ENCODE data around the gene PLIN3.
A peak's percentile ranks its signal among the peaks of the same experiment; 100 is the strongest.

Gene PLIN3

DNA sequence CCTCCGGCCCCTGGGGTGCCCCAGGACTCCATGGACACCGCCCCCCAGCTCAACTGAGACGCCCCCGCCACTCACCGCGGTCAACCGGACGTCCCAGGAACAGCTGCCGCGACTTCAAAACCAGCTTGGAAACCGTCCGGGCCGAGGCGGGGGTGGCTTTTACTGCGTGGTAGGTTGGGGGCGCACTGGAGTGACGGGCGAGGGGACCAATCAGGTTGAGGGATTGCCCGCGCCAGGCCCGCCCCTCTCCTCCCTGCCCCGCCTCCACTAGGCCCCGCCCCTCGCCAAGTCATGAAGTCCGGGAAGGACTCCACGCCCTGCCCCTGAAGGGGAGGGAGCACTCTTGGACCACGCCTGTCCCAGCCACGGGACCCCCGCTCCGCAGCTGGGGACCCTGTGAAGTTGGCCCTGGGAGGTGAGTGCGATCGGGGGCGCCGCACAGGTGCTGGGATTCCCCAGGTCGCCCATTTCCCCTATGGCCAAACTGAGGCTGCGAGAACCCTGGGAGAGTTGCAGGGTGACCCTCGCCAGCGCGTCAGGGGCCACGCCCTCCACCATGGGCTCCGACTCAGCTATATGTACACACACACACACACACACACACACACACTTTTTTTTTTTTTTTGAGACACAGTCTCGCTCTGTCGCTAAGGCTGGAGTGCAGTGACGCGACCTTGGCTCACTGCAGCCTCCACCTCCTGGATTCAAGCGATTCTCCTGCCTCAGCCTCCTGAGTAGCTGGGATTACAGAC is at the start of gene PLIN3:
TSS of gene PLIN3 (minus strand) at position 134 of the 752 bp plus-strand sequence. CDS start 6,273 bp downstream, outside the sequence.
- Mint-ChIP-seq H3K27ac (peak within 1 kb of the TSS; percentile 88), H3K4me3 (peak within 1 kb of the TSS; percentile 80)

DNA sequence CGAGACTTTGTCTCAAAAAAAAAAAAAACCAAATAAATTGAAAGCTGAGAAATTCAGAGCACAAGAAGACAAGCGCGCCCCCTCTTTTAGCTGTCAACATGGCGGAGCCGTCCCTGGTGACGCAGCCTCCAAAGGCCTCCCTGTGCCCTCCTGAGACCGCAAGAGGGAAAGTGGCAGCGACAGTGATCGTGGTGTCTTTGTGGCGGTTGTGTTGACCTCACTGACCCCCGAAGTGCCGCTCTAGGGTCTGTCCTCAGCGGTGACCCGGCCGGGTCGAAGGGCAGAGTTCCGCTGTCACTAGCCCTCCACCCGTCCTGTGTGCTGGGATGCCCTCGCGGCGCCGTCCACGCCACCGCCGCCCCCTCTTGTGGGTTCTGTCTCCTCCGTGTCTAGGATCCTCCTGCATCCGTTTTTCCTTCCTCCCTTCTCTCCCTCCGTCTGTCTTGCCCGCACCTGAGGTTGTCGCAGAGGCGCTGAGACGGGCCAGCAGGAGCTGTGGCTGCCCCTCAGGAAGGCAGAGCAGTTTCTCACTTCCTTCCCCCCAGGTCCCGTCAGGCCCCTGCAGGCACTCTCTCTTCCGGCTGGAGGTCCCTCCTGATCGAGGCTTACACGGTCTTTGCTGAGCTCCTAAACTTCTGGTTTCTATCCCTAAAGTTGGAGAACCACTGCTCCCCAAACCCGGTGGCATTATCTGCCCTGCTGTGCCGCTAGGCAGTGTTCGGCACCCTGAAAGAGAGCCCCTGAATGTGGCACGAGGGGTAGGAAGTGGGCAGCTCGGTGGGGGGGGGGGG is 49.0 kb upstream of the PLIN3 start:
- H3K4me3 Mint-ChIP-seq, result peak overlapping the region; percentile 89
- H3K27ac Mint-ChIP-seq, result peak overlapping the region; percentile 94
- H3K27me3 Mint-ChIP-seq, result no peaks in the 10 kb centered on the region
- peaks cover 59% of the 10 kb centered on the region for H3K4me1 Mint-ChIP-seq (ENCODE audit: low read depth)
- peak; percentile 64 for DNase-seq
- no peaks in the 10 kb centered on the region for H3K9me3 Mint-ChIP-seq
- H3K36me3 Mint-ChIP-seq (ENCODE audit: low read depth), result peaks cover 92% of the 10 kb centered on the region

More for the DNA sequence above, at the start of gene PLIN3:
- H3K27me3 Mint-ChIP-seq, result peaks cover 3% of the 10 kb centered on the region
- peaks cover 27% of the 10 kb centered on the region for H3K4me1 Mint-ChIP-seq (ENCODE audit: low read depth)
- H3K9me3 Mint-ChIP-seq, result no peaks in the 10 kb centered on the region
- peak; percentile 97 for DNase-seq
- no peaks in the 10 kb centered on the region for H3K36me3 Mint-ChIP-seq (ENCODE audit: low read depth)

DNA sequence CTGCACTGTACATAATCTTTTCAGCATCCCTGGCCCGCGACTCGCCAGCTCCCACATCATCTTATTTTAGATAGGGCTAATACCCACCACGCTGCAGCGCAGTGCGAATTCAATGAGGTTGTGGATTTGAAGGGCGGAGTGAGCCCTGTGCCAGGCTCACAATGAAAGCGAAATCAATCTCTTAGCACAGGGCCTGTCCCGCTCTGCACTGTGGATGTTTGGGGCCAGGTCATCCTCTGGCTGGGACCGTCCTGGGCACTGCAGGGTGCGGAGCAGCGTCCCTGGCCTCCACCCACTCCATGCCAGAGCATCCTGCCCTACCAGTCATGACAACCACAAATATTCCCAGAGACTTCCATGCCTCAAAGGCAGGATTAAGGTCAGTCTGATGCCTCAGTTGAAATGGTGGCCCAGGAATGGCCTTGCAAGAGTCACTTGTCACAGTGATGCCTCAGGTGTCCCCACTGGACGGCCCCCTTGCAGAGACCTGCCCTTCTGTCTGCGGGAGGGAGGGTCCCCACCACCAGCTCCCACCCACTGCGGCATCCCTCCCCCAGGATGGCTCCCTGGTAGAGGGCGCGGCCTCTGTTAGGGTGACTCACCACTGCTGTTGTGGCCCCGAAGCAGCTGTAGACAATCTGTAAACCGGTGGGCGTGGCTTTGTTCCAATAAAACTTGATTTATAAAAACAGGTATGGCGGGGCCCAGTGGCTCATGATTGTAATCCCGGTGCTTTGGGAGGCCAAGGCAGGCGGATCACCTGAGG is 47.5 kb upstream of the PLIN3 start:
- H3K4me1 Mint-ChIP-seq (ENCODE audit: low read depth), result peaks cover 63% of the 10 kb centered on the region
- peak overlapping the region; percentile 89 for H3K4me3 Mint-ChIP-seq
- no peaks in the 10 kb centered on the region for H3K9me3 Mint-ChIP-seq
- H3K27me3 Mint-ChIP-seq, result no peaks in the 10 kb centered on the region
- peaks cover 90% of the 10 kb centered on the region for H3K36me3 Mint-ChIP-seq (ENCODE audit: low read depth)
- H3K27ac Mint-ChIP-seq, result peak overlapping the region; percentile 94
- DNase-seq, result peak; percentile 75

GRCh38 chr19:4913996-4914735 is 46.7 kb upstream of the PLIN3 start:
- H3K36me3 Mint-ChIP-seq (ENCODE audit: low read depth), result peaks cover 86% of the 10 kb centered on the region

GRCh38 chr19:4911786-4912672 is 44.6 kb upstream of the PLIN3 start:
- peak; percentile 82 for DNase-seq
- Mint-ChIP-seq H3K4me3 (peak overlapping the region; percentile 89), H3K27ac (peak overlapping the region; percentile 94), H3K27me3 (no peaks in the 10 kb centered on the region), H3K36me3 (ENCODE audit: low read depth) (peaks cover 68% of the 10 kb centered on the region), H3K9me3 (no peaks in the 10 kb centered on the region), H3K4me1 (ENCODE audit: low read depth) (peaks cover 72% of the 10 kb centered on the region)

More at GRCh38 chr19:4913996-4914735, 46.7 kb upstream of the PLIN3 start:
- H3K9me3 Mint-ChIP-seq, result no peaks in the 10 kb centered on the region
- H3K27me3 Mint-ChIP-seq, result no peaks in the 10 kb centered on the region
- peak; percentile 51 for DNase-seq
- peak overlapping the region; percentile 89 for H3K4me3 Mint-ChIP-seq
- H3K27ac Mint-ChIP-seq, result peak overlapping the region; percentile 94
- H3K4me1 Mint-ChIP-seq (ENCODE audit: low read depth), result peaks cover 63% of the 10 kb centered on the region

- Mint-ChIP-seq H3K4me3 (peak overlapping the region; percentile 89), H3K27me3 (no peaks in the 10 kb centered on the region), H3K4me1 (ENCODE audit: low read depth) (peaks cover 67% of the 10 kb centered on the region), H3K27ac (peak overlapping the region; percentile 94), H3K9me3 (no peaks in the 10 kb centered on the region), H3K36me3 (ENCODE audit: low read depth) (peaks cover 61% of the 10 kb centered on the region)
- DNase-seq, result no peak
Measured at GRCh38 chr19:4911314-4911713, 43.8 kb upstream of the PLIN3 start.

DNA sequence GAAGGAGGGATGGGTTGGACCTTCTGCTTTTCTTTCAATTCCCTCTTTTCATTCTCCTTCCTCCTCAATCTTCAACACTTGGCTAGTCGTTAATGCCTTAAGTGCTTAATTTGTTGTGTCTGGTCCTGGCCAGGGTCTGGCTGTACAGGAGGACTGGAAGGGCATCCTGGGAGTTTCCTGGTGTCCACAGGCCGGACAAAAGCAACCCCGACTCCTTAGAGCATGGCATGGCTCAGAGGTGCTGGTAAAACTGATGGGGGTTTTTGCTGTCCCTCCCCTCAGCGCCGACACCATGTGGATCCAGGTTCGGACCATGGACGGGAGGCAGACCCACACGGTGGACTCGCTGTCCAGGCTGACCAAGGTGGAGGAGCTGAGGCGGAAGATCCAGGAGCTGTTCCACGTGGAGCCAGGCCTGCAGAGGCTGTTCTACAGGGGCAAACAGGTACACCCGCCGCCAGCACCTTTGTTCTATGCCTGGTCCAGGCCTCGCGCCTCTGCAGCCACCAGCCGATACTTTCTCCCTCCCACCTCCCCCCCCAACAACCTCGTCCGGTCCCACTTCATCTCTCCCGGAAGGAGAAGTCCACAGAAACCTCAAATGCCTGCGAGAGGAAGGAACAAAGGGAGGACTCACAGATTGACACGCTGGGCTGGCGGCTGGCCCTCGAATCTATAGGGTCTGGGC is 43.3 kb upstream of the PLIN3 start:
- H3K36me3 Mint-ChIP-seq (ENCODE audit: low read depth), result peaks cover 55% of the 10 kb centered on the region
- H3K27me3 Mint-ChIP-seq, result no peaks in the 10 kb centered on the region
- no peaks in the 10 kb centered on the region for H3K9me3 Mint-ChIP-seq
- H3K4me3 Mint-ChIP-seq, result peak overlapping the region; percentile 89
- H3K4me1 Mint-ChIP-seq (ENCODE audit: low read depth), result peaks cover 61% of the 10 kb centered on the region
- H3K27ac Mint-ChIP-seq, result peak overlapping the region; percentile 94
- peak; percentile 52 for DNase-seq

GRCh38 chr19:4909897-4910593 is 42.6 kb upstream of the PLIN3 start:
- H3K36me3 Mint-ChIP-seq (ENCODE audit: low read depth), result peaks cover 48% of the 10 kb centered on the region
- no peaks in the 10 kb centered on the region for H3K9me3 Mint-ChIP-seq

DNA sequence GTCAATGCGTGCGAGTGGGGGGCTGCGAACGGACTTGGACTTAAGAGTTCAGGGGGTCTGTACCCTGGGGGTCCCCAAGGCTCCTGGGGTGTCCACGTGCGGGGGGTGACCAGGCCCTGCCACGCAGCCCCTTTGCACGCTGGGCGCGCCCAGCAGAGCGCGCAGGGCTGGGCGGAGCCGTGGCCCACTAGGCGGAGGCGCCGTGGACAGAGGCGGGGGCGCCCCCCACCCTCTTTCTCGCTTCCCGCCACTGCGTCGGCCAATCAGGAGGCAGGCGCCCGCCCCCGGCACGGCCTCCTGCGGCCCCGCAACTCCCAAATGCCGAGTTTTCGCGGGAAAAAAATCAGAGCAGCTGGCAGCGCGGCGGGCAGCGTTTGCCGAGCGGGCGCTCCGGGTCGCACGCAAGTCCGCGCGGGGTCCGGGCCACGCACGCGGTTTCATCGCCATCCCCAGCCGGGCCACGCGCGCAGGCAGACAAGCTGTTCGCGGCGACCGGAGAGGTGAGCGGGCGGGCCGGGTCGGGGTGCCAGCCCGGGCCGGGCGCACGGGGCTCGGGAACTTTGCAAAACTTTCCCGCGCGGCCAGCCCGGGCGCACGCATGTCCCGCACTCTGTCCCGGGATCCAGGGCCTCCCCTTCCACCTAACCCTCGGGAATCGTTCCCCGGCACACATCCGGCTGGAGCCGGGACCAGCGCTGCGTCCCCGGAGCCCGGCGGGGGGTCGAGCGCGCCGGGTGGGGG is 41.9 kb upstream of the PLIN3 start, which contains the start of gene UHRF1:
TSS of gene UHRF1 (plus strand) at position 346 of the 741 bp plus-strand sequence. CDS start 1,385 bp downstream, outside the sequence.
- Mint-ChIP-seq H3K36me3 (ENCODE audit: low read depth) (peaks cover 41% of the 10 kb centered on the region), H3K4me1 (ENCODE audit: low read depth) (peaks cover 52% of the 10 kb centered on the region), H3K4me3 (peak within 1 kb of the TSS; percentile 89), H3K27ac (peak within 1 kb of the TSS; percentile 94), H3K27me3 (no peaks in the 10 kb centered on the region), H3K9me3 (no peaks in the 10 kb centered on the region)
- peak; percentile 83 for DNase-seq

More at GRCh38 chr19:4909897-4910593, 42.6 kb upstream of the PLIN3 start:
- Mint-ChIP-seq H3K27me3 (no peaks in the 10 kb centered on the region), H3K4me3 (peak overlapping the region; percentile 89), H3K27ac (peak overlapping the region; percentile 94), H3K4me1 (ENCODE audit: low read depth) (peaks cover 54% of the 10 kb centered on the region)
- peak; percentile 95 for DNase-seq

- peaks cover 36% of the 10 kb centered on the region for H3K36me3 Mint-ChIP-seq (ENCODE audit: low read depth)
- H3K27ac Mint-ChIP-seq, result peak overlapping the region; percentile 74
- H3K4me3 Mint-ChIP-seq, result peak overlapping the region; percentile 89
Measured at GRCh38 chr19:4908781-4909155, 41.3 kb upstream of the PLIN3 start.

DNA sequence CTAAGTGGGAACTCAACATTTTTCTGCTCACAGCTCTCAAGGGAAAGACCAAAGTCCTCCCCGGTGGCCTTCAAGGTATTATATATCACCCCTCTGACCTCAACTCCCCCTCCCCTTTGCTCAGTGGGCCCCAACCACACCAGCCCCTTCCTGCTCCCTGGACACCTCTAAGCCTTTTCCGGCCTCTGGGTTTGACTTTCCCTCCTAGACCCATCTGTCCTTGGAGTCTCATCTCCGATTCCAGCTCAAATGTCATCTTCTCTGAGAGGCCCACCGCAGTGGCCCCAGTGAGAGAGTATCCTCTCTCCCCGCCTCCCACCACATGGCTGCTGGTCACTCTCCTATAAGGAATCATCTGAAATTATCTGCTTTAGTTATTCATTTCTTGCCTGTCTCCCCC is 40.9 kb upstream of the PLIN3 start:
- Mint-ChIP-seq H3K4me1 (ENCODE audit: low read depth) (peaks cover 42% of the 10 kb centered on the region), H3K27ac (peak overlapping the region; percentile 74), H3K4me3 (peak overlapping the region; percentile 89), H3K27me3 (no peaks in the 10 kb centered on the region), H3K9me3 (no peaks in the 10 kb centered on the region), H3K36me3 (ENCODE audit: low read depth) (peaks cover 32% of the 10 kb centered on the region)
- no peak for DNase-seq

More at GRCh38 chr19:4908781-4909155, 41.3 kb upstream of the PLIN3 start:
- Mint-ChIP-seq H3K27me3 (no peaks in the 10 kb centered on the region), H3K4me1 (ENCODE audit: low read depth) (peaks cover 46% of the 10 kb centered on the region), H3K9me3 (no peaks in the 10 kb centered on the region)
- peak; percentile 42 for DNase-seq
